GM12874 (cell line): Measurements from ENCODE around the gene ILKAP.
A peak's percentile ranks its signal among the peaks of the same experiment; 100 is the strongest.

ENCODE experiments used
- TF ChIP-seq, protein P1 (sequence below): IDR thresholded peaks from 2 replicates; pipeline ENCODE4 v1.5.1; 2011; ENCODE audit warnings: low read depth, mild to moderate bottlenecking, control low read depth, low read length, moderate library complexity; ENCODE audit not compliant: insufficient read depth

The ILKAP gene

DNA sequence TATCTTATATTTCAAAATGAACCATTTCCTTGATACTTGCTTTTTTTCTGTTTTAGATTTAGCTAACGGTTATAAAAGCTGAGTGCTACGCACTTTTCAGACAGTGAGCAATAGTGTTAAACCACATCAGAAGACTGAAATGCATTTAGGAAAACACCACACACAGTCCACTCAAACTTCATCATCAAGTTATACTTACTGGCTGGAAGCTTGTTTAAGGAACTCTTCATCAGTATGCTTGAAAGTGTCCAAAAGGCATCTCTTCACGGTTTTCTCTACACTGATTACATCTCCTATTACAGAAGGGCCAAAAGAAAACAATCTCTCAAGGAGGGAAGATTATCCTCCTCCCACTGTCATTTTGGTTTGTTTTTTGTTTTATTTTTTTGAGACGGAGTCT lies 19.7 kb downstream of the ILKAP start:
- TF ChIP-seq, protein P1, sequence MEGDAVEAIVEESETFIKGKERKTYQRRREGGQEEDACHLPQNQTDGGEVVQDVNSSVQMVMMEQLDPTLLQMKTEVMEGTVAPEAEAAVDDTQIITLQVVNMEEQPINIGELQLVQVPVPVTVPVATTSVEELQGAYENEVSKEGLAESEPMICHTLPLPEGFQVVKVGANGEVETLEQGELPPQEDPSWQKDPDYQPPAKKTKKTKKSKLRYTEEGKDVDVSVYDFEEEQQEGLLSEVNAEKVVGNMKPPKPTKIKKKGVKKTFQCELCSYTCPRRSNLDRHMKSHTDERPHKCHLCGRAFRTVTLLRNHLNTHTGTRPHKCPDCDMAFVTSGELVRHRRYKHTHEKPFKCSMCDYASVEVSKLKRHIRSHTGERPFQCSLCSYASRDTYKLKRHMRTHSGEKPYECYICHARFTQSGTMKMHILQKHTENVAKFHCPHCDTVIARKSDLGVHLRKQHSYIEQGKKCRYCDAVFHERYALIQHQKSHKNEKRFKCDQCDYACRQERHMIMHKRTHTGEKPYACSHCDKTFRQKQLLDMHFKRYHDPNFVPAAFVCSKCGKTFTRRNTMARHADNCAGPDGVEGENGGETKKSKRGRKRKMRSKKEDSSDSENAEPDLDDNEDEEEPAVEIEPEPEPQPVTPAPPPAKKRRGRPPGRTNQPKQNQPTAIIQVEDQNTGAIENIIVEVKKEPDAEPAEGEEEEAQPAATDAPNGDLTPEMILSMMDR: no peak

DNA sequence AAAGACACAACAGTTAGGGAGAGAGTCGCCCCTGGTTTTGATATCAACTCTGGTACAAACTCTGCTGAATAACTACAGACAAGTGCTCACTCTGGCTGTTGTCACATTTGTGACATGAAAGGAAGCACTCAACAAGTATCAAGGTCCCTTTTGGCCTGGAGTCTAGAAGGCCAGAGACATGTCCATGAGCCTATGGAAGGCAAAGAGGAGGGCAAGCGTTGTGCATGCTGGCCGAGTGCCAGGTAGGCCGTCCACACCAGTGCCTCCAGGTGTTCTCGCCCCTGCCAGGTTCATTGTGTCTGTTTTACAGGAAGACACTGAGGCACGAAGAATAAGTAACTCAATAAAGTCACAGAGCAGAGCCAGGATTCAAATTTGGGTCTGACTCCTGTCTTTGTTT lies 21.1 kb downstream of the ILKAP start:
- TF ChIP-seq, protein P1: no peak

DNA sequence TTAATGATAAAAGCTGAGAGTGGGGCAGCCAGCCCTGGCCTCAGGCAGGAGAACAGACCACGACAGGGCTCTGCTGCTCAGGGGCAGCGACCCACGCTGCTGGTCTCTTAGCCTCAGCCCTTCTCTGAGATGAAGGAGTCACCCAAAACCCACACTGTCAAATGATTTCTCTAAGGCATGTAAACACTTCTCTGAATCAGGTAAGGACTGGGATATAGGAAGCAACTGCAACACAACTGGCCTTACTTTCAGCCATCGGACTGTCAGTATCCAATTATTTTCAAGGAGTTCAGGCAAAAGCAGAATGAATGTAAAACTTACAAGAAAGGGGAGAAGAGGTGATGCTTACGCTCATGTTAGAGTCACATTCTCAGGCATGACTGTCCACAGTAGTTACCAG lies 22.9 kb downstream of the ILKAP start:
- TF ChIP-seq, protein P1: no peak

DNA sequence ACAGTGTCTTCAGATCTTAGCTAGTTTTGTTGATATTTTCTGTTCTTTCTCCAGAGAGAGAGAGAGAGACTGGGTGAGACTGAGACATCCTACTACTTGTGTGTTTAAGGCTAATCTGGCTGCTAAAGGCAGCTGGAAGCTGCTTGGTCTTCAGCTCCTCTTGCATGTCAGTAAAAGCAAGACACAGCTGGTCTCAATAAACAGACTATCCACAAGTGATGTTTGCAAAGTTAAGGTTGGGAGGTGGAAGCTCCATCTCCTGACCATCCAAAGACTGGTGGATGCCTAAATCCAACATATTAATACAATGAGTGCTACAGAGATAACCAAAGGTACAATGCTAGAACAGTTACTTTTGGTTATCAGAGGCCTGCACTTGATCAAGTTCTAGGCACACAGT lies 26.9 kb downstream of the ILKAP start:
- TF ChIP-seq, protein P1: no peak

DNA sequence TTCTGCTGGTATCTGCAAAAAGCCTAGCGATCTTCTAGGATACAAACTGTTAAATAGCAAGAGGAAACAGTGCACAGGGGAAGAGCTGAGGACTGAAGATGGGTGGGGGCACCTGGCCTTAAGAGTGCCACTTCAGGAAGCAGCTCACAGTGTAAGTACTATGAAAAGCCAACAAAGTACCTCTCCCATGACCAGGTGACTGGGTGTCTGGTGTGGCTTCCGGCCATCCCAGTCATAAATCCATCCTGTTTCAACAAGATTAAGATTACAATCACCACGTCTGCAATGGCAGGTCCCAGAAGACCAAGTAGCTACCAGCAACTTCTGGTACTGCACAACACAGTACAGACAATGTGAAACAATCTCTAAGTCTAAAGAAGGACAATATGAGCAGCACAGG lies 28.8 kb downstream of the ILKAP start:
- TF ChIP-seq, protein P1: no peak

DNA sequence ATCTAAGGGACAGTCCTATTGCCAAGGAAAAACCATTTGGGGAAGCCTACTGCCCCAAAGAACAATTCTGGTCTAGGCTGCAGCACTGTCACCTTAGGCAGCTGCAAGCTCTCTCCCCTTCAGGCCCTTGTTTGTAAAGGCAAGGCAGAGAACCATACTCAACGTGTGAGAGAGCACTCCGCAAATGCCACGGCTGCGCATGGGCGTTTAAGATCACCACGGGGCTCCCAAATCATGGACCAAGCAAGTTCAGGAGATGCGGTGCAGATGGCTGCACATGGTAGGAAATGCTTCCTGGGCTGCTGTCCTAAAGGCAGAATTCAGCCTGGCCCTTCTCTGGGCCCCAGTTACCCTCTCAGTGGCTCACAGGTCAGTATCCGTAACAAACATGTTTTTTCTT lies 29.2 kb downstream of the ILKAP start:
- TF ChIP-seq, protein P1: no peak

DNA sequence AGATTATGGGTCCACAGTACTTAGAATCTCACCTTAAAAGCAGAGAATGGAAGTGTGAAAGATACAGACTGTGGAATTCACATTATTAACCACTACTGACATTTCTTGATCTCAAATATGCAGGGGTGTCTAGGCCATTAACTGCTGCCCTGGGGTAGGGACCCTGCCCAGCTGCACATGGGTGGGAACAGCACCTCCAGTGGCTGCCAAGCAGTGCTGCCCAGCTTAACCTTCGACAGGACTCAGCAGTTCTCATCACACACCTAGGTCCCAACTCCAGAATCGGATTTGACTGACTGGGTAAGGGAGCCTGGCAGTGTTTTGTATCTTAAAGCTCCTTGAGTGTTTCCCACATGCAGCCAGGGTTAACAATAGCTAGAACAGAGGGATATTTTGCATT lies 29.8 kb downstream of the ILKAP start:
- TF ChIP-seq, protein P1: peak; percentile 31; the same call in 1 of the 2 replicates

DNA sequence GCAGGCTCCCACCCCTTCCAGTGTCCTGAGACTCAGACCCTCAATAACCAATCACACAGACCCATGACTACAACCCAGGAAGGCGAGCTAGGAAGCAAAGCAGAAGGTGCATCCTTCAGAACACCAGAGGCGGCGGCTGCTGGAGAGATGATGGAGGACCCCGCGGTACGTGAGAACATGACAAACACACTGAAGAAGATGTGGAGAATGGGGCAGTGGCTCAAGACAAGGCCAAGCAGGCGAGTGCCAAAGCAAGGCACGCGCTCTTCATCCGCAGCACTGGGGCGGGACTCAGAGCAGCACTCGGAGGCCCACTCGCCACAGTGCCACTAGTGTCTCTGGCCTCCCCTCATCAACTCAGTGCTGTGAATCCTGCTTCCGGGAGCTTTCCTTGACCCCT lies 31.1 kb downstream of the ILKAP start:
- TF ChIP-seq, protein P1: no peak
